Endothelial cell of umbilical vein (primary cell): ENCODE data around the gene CCDC146.
"Not testable (repeated sequence)": the region's sequence is repeated elsewhere in the genome, so short reads cannot be mapped to it uniquely, and the experiment has no call there.

Experiments used
- CTCF ChIP-seq, 2 donors: IDR thresholded peaks; 1 replicate in 1 of 2; 2 replicates in 1 of 2; pipeline ENCODE4 v1.5.1; 2011; ENCODE audit warnings: low read length in 2 of 2, mild to moderate bottlenecking in 2 of 2, moderate library complexity in 2 of 2, control low read depth in 1 of 2, inconsistent platforms in 1 of 2, low read depth in 1 of 2; ENCODE audit not compliant: insufficient read depth in 1 of 2; ENCODE audit errors: extremely low read depth in 1 of 2
- EZH2 ChIP-seq: IDR thresholded peaks from 2 replicates; pipeline ENCODE4 v1.6.1; 2012; ENCODE audit warnings: borderline replicate concordance, low read depth, mild to moderate bottlenecking, moderate library complexity, low read length, inconsistent platforms; ENCODE audit not compliant: severe bottlenecking
- FOS ChIP-seq: IDR thresholded peaks from 2 replicates; pipeline ENCODE4 v1.6.1; 2011; ENCODE audit warnings: mild to moderate bottlenecking, low read length, moderate library complexity, borderline replicate concordance; ENCODE audit not compliant: insufficient read depth
- JUN ChIP-seq: IDR thresholded peaks from 2 replicates; pipeline ENCODE4 v1.6.1; 2011; ENCODE audit warnings: borderline replicate concordance, low read depth; ENCODE audit not compliant: insufficient read length, insufficient read depth
- MYC ChIP-seq: IDR thresholded peaks from one replicate; pipeline ENCODE4 v1.6.1; 2011; ENCODE audit warnings: mild to moderate bottlenecking, low read depth, low read length
- POLR2A ChIP-seq: IDR thresholded peaks from 2 replicates; pipeline ENCODE4 v1.6.1; 2012; ENCODE audit warnings: low read depth, mild to moderate bottlenecking, control low read depth, low read length
- POLR2AphosphoS5 ChIP-seq: IDR thresholded peaks from 2 replicates; pipeline ENCODE4 v1.6.1; 2012; ENCODE audit warnings: low read depth, mild to moderate bottlenecking, control low read depth, low read length, moderate library complexity; ENCODE audit not compliant: insufficient read depth

DNA sequence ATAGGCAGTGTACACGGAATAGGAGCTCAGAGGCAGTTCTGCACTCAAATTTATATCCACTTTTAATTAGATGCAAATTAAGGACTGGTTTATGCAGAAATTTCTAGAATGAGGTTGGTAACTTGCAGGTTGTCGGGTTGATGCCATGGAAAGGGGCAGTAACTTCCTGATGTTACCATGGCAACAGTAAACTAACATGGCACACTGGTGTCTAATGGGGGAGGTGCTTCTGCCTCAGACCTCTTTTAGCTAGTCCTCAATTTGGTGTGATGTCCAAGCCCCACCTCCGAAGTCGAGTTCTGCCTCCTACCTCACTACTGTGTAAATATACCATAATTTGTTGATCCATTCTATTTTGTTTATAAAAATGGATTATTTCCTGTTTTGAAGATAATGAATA is 52.0 kb downstream of the CCDC146 start:
- TF ChIP-seq EZH2; POLR2AphosphoS5; MYC; FOS; CTCF (IDR thresholded peaks at IDR 0.05; ENCODE audit: extremely low read depth in 1 of 2, insufficient read depth in 1 of 2, low read depth in 1 of 2, low read length in 2 of 2); POLR2A; JUN: not testable (repeated sequence)
